SK-N-SH (cell line): ENCODE data around the gene STARD3NL.

Experiments used
- FOXJ3 ChIP-seq: sonication (generic); formaldehyde crosslinking; IDR thresholded peaks from 2 replicates; pipeline ENCODE4 v1.5.1; 2020; ENCODE audit warnings: mild to moderate bottlenecking, missing genetic modification reagents
- JUND ChIP-seq: IDR thresholded peaks from 2 replicates; pipeline ENCODE4 v1.4.0; 2012
- POLR2AphosphoS5 ChIP-seq: IDR thresholded peaks from 2 replicates; pipeline ENCODE4 v1.6.1; 2012; ENCODE audit warnings: low read depth, low read length
- RAD21 ChIP-seq: IDR thresholded peaks from 2 replicates; pipeline ENCODE4 v1.6.1; 2012; ENCODE audit warnings: mild to moderate bottlenecking, low read length
- RFX5 ChIP-seq: IDR thresholded peaks from 2 replicates; pipeline ENCODE4 v1.6.1; 2012; ENCODE audit warnings: mild to moderate bottlenecking, improper control_type of control experiment, low read length
- RXRA ChIP-seq: IDR thresholded peaks from 2 replicates; pipeline ENCODE4 v1.4.0; 2012; ENCODE audit warnings: low read depth, mild to moderate bottlenecking, borderline replicate concordance
- TF ChIP-seq, protein P1 (sequence below): IDR thresholded peaks from 2 replicates; pipeline ENCODE4; 2012
- TF ChIP-seq, protein P2 (sequence below): fragments of 200-600 bp; sonication (generic); IDR thresholded peaks from 2 replicates; pipeline ENCODE4 v1.6.1; 2017; ENCODE audit warnings: antibody characterized with exemption, mild to moderate bottlenecking, moderate library complexity
- TF ChIP-seq, protein P3 (sequence below): fragments of 150-350 bp; IDR thresholded peaks from 2 replicates; pipeline ENCODE4 v1.6.1; 2017; ENCODE audit warnings: antibody characterized with exemption, low read length, low read depth, borderline replicate concordance

DNA sequence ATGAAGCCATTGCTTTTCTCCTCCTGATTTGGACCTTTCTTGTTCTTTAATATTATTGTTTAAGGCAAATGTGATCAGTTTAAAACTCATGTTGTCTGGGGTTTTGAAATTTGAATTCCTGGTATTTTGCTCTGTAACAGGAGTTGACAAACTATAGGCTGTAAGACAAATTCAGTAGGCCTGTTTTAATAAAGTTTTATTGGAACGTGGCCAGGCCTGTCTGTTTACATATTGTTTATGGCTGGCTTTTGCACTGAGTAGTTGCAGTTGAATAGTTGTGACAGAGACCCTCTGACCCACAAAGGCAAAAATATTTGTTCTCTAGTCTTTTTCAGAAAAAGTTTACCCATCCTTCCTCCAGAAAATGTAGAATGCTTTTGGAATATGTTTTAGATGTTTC, 29.8 kb downstream of the STARD3NL start:
- TF ChIP-seq RFX5 (no peak), JUND (no peak), POLR2AphosphoS5 (no peak), FOXJ3 (CRISPR knock-in tag) (no peak), RAD21 (no peak), RXRA (no peak)
- TF ChIP-seq, protein P1, sequence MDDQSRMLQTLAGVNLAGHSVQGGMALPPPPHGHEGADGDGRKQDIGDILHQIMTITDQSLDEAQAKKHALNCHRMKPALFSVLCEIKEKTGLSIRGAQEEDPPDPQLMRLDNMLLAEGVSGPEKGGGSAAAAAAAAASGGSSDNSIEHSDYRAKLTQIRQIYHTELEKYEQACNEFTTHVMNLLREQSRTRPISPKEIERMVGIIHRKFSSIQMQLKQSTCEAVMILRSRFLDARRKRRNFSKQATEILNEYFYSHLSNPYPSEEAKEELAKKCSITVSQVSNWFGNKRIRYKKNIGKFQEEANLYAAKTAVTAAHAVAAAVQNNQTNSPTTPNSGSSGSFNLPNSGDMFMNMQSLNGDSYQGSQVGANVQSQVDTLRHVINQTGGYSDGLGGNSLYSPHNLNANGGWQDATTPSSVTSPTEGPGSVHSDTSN, result no peak
- TF ChIP-seq, protein P2, sequence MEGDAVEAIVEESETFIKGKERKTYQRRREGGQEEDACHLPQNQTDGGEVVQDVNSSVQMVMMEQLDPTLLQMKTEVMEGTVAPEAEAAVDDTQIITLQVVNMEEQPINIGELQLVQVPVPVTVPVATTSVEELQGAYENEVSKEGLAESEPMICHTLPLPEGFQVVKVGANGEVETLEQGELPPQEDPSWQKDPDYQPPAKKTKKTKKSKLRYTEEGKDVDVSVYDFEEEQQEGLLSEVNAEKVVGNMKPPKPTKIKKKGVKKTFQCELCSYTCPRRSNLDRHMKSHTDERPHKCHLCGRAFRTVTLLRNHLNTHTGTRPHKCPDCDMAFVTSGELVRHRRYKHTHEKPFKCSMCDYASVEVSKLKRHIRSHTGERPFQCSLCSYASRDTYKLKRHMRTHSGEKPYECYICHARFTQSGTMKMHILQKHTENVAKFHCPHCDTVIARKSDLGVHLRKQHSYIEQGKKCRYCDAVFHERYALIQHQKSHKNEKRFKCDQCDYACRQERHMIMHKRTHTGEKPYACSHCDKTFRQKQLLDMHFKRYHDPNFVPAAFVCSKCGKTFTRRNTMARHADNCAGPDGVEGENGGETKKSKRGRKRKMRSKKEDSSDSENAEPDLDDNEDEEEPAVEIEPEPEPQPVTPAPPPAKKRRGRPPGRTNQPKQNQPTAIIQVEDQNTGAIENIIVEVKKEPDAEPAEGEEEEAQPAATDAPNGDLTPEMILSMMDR, result no peak
- TF ChIP-seq, protein P3, sequence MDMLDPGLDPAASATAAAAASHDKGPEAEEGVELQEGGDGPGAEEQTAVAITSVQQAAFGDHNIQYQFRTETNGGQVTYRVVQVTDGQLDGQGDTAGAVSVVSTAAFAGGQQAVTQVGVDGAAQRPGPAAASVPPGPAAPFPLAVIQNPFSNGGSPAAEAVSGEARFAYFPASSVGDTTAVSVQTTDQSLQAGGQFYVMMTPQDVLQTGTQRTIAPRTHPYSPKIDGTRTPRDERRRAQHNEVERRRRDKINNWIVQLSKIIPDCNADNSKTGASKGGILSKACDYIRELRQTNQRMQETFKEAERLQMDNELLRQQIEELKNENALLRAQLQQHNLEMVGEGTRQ, result no peak
